Breast epithelium (tissue), 3 donors: ENCODE results near the gene IRF2.

Experiments used
- CTCF ChIP-seq, 3 donors: fragments of 450-650 bp; IDR thresholded peaks; one replicate each; pipeline ENCODE4 v1.5.1; 2016 to 2017; ENCODE audit warnings: antibody characterized with exemption in 3 of 3, mild to moderate bottlenecking in 3 of 3, moderate library complexity in 3 of 3
- POLR2AphosphoS5 ChIP-seq, 3 donors: sonication (generic); formaldehyde crosslinking; IDR thresholded peaks; one replicate each; pipeline ENCODE4 v1.6.1; 2017; ENCODE audit warnings: antibody characterized with exemption in 3 of 3

GRCh38 chr4:184487503-184487902 lies 13.2 kb upstream of the IRF2 start:
- TF ChIP-seq CTCF (IDR thresholded peaks at IDR 0.05) (no peak), POLR2AphosphoS5 (IDR thresholded peaks at IDR 0.05) (peak in 1 of 3 donors; percentile 14)
